Liver (tissue), 9 donors: ENCODE data around the gene RIMBP2. TPM values are rescaled to one million over a fixed set of nuclear protein-coding genes. Genes with fewer than 3 reads are reported as not detected.

Experiments used
- DNase-seq: peaks from one replicate; pipeline ENCODE4 v3.0.0-alpha.2; 2017; ENCODE audit warnings: low spot score
- H3K27ac ChIP-seq, 2 donors: one replicate each; pipeline ENCODE4 v1.7.0; 2013; ENCODE audit warnings: inconsistent platforms in 2 of 2, low read length in 2 of 2, control low read depth in 1 of 2, low read depth in 1 of 2, mild to moderate bottlenecking in 1 of 2
- H3K27me3 ChIP-seq, 4 donors: one replicate each; pipeline versions ENCODE4 v1.6.1 to v1.7.0; 2013; ENCODE audit warnings: low read length in 3 of 4, inconsistent platforms in 1 of 4, mild to moderate bottlenecking in 1 of 4, moderate library complexity in 1 of 4; ENCODE audit not compliant: control insufficient read depth in 4 of 4, insufficient read depth in 4 of 4
- H3K36me3 ChIP-seq, 4 donors: one replicate each; pipeline versions ENCODE4 v1.6.1 to v1.7.0; 2013; ENCODE audit warnings: low read length in 3 of 4, mild to moderate bottlenecking in 3 of 4, low read depth in 1 of 4, moderate library complexity in 1 of 4; ENCODE audit not compliant: control insufficient read depth in 4 of 4, insufficient read depth in 3 of 4
- H3K4me1 ChIP-seq, 4 donors: one replicate each; pipeline versions ENCODE4 v1.6.1 to v1.7.0; 2013; ENCODE audit warnings: low read length in 3 of 4, mild to moderate bottlenecking in 3 of 4, moderate library complexity in 1 of 4; ENCODE audit not compliant: control insufficient read depth in 4 of 4, insufficient read depth in 4 of 4
- H3K4me3 ChIP-seq, 3 donors: one replicate each; pipeline versions ENCODE4 v1.6.1 to v1.7.0; 2013; ENCODE audit warnings: low read length in 3 of 3, control low read depth in 1 of 3, low read depth in 1 of 3, mild to moderate bottlenecking in 1 of 3
- H3K9ac ChIP-seq, 2 donors: one replicate each; pipeline ENCODE4 v1.7.0; 2013; ENCODE audit warnings: low read length in 2 of 2, mild to moderate bottlenecking in 2 of 2, moderate library complexity in 2 of 2, control low read depth in 1 of 2, low read depth in 1 of 2
- H3K9me3 ChIP-seq, 4 donors: one replicate each; pipeline versions ENCODE4 v1.6.1 to v1.7.0; 2013; ENCODE audit warnings: low read length in 3 of 4; ENCODE audit not compliant: control insufficient read depth in 4 of 4
- EGR1 ChIP-seq, 2 donors: IDR thresholded peaks; 2 replicates each; pipeline ENCODE4 v1.6.1; 2016 to 2018; ENCODE audit warnings: antibody characterized with exemption in 2 of 2, low read depth in 2 of 2
- FOXA1 ChIP-seq: IDR thresholded peaks from 2 replicates; pipeline ENCODE4 v1.6.1; 2016; ENCODE audit warnings: antibody characterized with exemption
- FOXA2 ChIP-seq: IDR thresholded peaks from 2 replicates; pipeline ENCODE4 v1.6.1; 2016; ENCODE audit warnings: antibody characterized with exemption
- GABPA ChIP-seq, 2 donors: IDR thresholded peaks in 1 of 2; conservative IDR thresholded peaks in 1 of 2; 2 replicates each; pipeline ENCODE4 v1.6.1; 2016; ENCODE audit warnings: antibody characterized with exemption in 2 of 2, mild to moderate bottlenecking in 1 of 2, moderate library complexity in 1 of 2
- HNF4A ChIP-seq, 2 donors: conservative IDR thresholded peaks; 2 replicates each; pipeline ENCODE4 v1.6.1; 2016; ENCODE audit warnings: antibody characterized with exemption in 2 of 2, mild to moderate bottlenecking in 2 of 2
- HNF4G ChIP-seq: IDR thresholded peaks from 2 replicates; pipeline ENCODE4 v1.6.1; 2016; ENCODE audit warnings: antibody characterized with exemption
- JUND ChIP-seq, 2 donors: IDR thresholded peaks; 2 replicates each; pipeline ENCODE4 v1.6.1; 2016; ENCODE audit warnings: antibody characterized with exemption in 2 of 2
- NR2F2 ChIP-seq: IDR thresholded peaks from 2 replicates; pipeline ENCODE4 v1.6.1; 2016; ENCODE audit warnings: antibody characterized with exemption
- RXRA ChIP-seq, 2 donors: IDR thresholded peaks; 2 replicates each; pipeline ENCODE4 v1.6.1; 2017 to 2018; ENCODE audit warnings: antibody characterized with exemption in 2 of 2, mild to moderate bottlenecking in 1 of 2
- SP1 ChIP-seq: IDR thresholded peaks from 2 replicates; pipeline ENCODE4 v1.6.1; 2018; ENCODE audit warnings: antibody characterized with exemption, mild to moderate bottlenecking
- TAF1 ChIP-seq: conservative IDR thresholded peaks from 2 replicates; pipeline ENCODE4 v1.6.1; 2016; ENCODE audit warnings: antibody characterized with exemption, mild to moderate bottlenecking
- YY1 ChIP-seq: IDR thresholded peaks from 2 replicates; pipeline ENCODE4 v1.6.1; 2016; ENCODE audit warnings: antibody characterized with exemption, mild to moderate bottlenecking
- WGBS: extraction: QIAGEN DNeasy Blood & Tissue Kit; methylation state at CpG from one replicate; pipeline ENCODE4 v1.1.7; 2013; 5-methylcytosine and 5-hydroxymethylcytosine counted together
- polyA plus RNA-seq, 2 donors: library from polyadenylated mRNA; stranded (reverse) in 1 of 2; unstranded in 1 of 2; fragments of 200-250 nt in 1 of 2; fragments of >200 nt in 1 of 2; fragmentation: Nextera tagmentation in 1 of 2; extraction: Ambion mirVana in 1 of 2; gene quantifications; one replicate each; pipeline versions ENCODE4 v1.2.1 to v1.2.3, GENCODE V29; 2013 to 2015
- total RNA-seq, 2 donors: library from RNA; depleted of rRNA; stranded (reverse); fragments of >200 nt; gene quantifications; one replicate each; pipeline ENCODE4 v1.2.3, GENCODE V29; 2014
- TF ChIP-seq, protein P1 (sequence below): IDR thresholded peaks from 2 replicates; pipeline ENCODE4 v1.6.1; 2016; ENCODE audit warnings: antibody characterized with exemption
- TF ChIP-seq, protein P2 (sequence below): fragments of 150-350 bp; IDR thresholded peaks from 2 replicates; pipeline ENCODE4 v1.5.1; 2017; ENCODE audit warnings: improper control_type of control experiment, low read depth, low read length; ENCODE audit not compliant: missing input control
- TF ChIP-seq, protein P3 (sequence below): IDR thresholded peaks from 2 replicates; pipeline ENCODE4 v1.6.1; 2016; ENCODE audit warnings: antibody characterized with exemption, mild to moderate bottlenecking
- donor health status: healthy.
- donor health status: healthy.
- donor health status: healthy.
- donor health status: healthy.
- donor health status: healthy.

The RIMBP2 gene
- total and polyA plus RNA-seq, 4 donors, result 0.01 to 0.17 (median 0.09) TPM; not detected in 1

DNA sequence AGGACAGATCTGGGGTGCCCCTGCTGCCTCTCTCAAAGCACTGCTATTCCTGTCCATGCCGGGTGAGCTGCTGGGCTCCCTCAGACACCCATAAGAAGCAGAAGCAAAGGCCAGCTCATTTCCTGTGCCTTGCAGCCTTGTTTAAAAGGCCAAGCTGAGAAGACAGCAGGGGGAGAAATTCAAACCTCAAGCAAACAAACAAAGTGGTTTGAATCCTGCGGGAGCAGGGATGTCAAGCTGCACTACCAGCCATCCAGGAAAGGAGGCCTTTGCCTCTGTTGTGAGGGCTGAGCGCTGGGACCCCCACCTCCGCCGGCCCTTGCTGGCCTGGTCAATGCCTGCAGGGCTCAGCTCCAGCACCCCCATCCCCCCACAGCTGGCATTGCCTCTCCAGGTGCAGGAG is 201.9 kb downstream of the RIMBP2 start:
- TF ChIP-seq, protein P1, sequence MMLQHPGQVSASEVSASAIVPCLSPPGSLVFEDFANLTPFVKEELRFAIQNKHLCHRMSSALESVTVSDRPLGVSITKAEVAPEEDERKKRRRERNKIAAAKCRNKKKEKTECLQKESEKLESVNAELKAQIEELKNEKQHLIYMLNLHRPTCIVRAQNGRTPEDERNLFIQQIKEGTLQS, result no peak
- peaks cover 0 to 3% (median 0%) of the 10 kb centered on the region in 4 donors for H3K27me3 ChIP-seq
- no peak for DNase-seq
- 15% methylated on average over 5 of the region's 5 CpGs for WGBS
- no peak overlapping the region for H3K4me3 ChIP-seq
- no peaks in the 10 kb centered on the region for H3K4me1 ChIP-seq
- no peaks in the 10 kb centered on the region for H3K36me3 ChIP-seq
- peaks cover 0 to 12% (median 3%) of the 10 kb centered on the region in 4 donors for H3K9me3 ChIP-seq
- no peak overlapping the region for H3K27ac ChIP-seq
- no peak overlapping the region for H3K9ac ChIP-seq

DNA sequence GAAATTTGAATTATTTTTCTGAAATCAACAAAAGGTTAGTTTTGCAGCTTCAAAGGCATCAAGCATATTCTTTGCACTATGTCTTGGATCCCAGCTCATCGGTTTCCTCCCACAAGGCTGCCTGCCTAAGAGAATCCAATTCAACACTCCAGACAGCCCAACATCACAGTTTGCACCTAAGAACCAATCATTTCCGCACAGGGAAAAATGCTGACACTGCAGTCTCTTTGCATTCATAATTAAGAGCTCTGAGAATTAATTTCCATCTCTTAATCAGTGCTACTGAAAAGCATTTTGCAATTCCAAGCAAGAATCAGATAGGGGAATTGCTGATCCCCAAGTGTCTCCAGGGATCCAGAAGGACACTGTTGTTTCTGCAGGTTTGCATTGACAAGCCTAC is 202.5 kb downstream of the RIMBP2 start:
- H3K27me3 ChIP-seq, result peaks cover 0 to 3% (median 0%) of the 10 kb centered on the region in 4 donors
- 68% methylated on average over 2 of the region's 2 CpGs for WGBS
- TF ChIP-seq YY1 (no peak), RXRA (IDR thresholded peaks at IDR 0.05) (no peak), FOXA2 (no peak), HNF4G (no peak), HNF4A (conservative IDR thresholded peaks at IDR 0.05) (no peak), FOXA1 (no peak)

DNA sequence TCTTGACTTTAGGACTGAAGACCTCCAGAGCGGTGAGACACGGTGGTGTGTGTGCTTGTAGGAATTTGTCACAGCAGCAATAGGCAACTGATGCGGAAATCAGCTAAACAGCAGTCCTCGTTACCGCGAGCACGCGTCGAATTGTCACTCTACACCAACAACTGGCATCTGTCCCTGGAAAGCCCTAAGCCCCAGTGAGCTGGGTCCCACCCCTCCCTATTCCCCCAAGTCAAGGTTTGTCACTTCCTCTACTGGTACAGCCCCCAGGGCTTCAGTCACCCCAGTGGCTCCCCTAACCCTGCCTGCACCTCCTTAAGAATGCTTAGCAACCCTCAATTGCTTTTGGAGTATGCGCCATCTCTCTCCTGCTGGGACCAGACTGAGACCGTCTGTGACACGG is 204.8 kb downstream of the RIMBP2 start:
- DNase-seq, result no peak
- Histone ChIP-seq H3K27me3 (peaks cover 0 to 3% (median 0%) of the 10 kb centered on the region in 4 donors), H3K4me3 (no peak overlapping the region), H3K27ac (no peak overlapping the region), H3K9me3 (peaks cover 0 to 5% (median 1%) of the 10 kb centered on the region in 4 donors), H3K36me3 (no peaks in the 10 kb centered on the region), H3K9ac (no peak overlapping the region), H3K4me1 (no peaks in the 10 kb centered on the region)
- TF ChIP-seq TAF1 (no peak), EGR1 (IDR thresholded peaks at IDR 0.05; ENCODE audit: low read depth in 2 of 2) (no peak), YY1 (no peak), HNF4G (no peak), HNF4A (conservative IDR thresholded peaks at IDR 0.05) (no peak), JUND (IDR thresholded peaks at IDR 0.05) (no peak)
- TF ChIP-seq, protein P2, sequence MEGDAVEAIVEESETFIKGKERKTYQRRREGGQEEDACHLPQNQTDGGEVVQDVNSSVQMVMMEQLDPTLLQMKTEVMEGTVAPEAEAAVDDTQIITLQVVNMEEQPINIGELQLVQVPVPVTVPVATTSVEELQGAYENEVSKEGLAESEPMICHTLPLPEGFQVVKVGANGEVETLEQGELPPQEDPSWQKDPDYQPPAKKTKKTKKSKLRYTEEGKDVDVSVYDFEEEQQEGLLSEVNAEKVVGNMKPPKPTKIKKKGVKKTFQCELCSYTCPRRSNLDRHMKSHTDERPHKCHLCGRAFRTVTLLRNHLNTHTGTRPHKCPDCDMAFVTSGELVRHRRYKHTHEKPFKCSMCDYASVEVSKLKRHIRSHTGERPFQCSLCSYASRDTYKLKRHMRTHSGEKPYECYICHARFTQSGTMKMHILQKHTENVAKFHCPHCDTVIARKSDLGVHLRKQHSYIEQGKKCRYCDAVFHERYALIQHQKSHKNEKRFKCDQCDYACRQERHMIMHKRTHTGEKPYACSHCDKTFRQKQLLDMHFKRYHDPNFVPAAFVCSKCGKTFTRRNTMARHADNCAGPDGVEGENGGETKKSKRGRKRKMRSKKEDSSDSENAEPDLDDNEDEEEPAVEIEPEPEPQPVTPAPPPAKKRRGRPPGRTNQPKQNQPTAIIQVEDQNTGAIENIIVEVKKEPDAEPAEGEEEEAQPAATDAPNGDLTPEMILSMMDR, result no peak
- 80% methylated on average over 12 of the region's 12 CpGs for WGBS

More for the DNA sequence above, 202.5 kb downstream of the RIMBP2 start:
- Histone ChIP-seq H3K9ac (no peak overlapping the region), H3K4me3 (no peak overlapping the region), H3K9me3 (peaks cover 0 to 12% (median 3%) of the 10 kb centered on the region in 4 donors), H3K4me1 (no peaks in the 10 kb centered on the region), H3K27ac (no peak overlapping the region), H3K36me3 (no peaks in the 10 kb centered on the region)
- DNase-seq, result no peak

DNA sequence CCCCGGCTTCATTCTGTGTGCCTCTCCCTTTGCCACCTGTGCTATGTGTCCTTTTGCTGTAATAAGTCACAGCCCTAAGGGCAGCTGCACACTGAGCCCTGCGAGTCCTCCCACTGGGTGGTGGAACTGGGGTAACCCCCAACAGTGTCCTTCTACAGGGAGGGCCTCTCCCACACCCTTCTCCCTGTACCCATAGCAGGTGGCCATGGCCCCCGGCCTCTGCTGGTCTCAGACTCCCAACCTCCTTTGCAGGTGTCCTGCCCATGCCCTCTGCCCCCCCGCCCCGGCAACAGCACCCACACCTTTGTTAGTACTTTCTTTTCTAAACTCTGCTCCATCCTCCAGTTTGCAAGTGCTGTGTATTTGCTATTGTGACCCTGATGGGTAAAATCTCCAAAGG is 206.6 kb downstream of the RIMBP2 start:
- no peaks in the 10 kb centered on the region for H3K36me3 ChIP-seq
- DNase-seq, result no peak
- no peaks in the 10 kb centered on the region for H3K4me1 ChIP-seq
- H3K27me3 ChIP-seq, result peaks cover 0 to 3% (median 1%) of the 10 kb centered on the region in 4 donors
- no peak overlapping the region for H3K9ac ChIP-seq
- H3K4me3 ChIP-seq, result no peak overlapping the region
- H3K27ac ChIP-seq, result no peak overlapping the region
- no peaks in the 10 kb centered on the region for H3K9me3 ChIP-seq
- 82% methylated on average over 5 of the region's 5 CpGs for WGBS
- TF ChIP-seq, protein P1, result no peak
- TF ChIP-seq YY1, result no peak
- TF ChIP-seq HNF4A (conservative IDR thresholded peaks at IDR 0.05), result no peak
- TF ChIP-seq SP1, result no peak
- TF ChIP-seq, protein P3, sequence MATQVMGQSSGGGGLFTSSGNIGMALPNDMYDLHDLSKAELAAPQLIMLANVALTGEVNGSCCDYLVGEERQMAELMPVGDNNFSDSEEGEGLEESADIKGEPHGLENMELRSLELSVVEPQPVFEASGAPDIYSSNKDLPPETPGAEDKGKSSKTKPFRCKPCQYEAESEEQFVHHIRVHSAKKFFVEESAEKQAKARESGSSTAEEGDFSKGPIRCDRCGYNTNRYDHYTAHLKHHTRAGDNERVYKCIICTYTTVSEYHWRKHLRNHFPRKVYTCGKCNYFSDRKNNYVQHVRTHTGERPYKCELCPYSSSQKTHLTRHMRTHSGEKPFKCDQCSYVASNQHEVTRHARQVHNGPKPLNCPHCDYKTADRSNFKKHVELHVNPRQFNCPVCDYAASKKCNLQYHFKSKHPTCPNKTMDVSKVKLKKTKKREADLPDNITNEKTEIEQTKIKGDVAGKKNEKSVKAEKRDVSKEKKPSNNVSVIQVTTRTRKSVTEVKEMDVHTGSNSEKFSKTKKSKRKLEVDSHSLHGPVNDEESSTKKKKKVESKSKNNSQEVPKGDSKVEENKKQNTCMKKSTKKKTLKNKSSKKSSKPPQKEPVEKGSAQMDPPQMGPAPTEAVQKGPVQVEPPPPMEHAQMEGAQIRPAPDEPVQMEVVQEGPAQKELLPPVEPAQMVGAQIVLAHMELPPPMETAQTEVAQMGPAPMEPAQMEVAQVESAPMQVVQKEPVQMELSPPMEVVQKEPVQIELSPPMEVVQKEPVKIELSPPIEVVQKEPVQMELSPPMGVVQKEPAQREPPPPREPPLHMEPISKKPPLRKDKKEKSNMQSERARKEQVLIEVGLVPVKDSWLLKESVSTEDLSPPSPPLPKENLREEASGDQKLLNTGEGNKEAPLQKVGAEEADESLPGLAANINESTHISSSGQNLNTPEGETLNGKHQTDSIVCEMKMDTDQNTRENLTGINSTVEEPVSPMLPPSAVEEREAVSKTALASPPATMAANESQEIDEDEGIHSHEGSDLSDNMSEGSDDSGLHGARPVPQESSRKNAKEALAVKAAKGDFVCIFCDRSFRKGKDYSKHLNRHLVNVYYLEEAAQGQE, result no peak
- TF ChIP-seq NR2F2, result no peak
- TF ChIP-seq FOXA1, result no peak
- no peak for TF ChIP-seq GABPA (IDR thresholded peaks at IDR 0.05 in 1 of 2, conservative IDR thresholded peaks at IDR 0.05 in 1 of 2)
- no peak for TF ChIP-seq TAF1
- TF ChIP-seq, protein P2, result no peak
